ENCODE data around the gene ENOX2. TPM values are rescaled to one million over a fixed set of nuclear protein-coding genes. Genes with fewer than 3 reads are reported as not detected.

ENOX2 gene
- total and polyA plus RNA-seq, 2 experiments from 2014 or later: 8.7 to 9.0 TPM

GRCh38 chrX:130851569-130851968, 51.4 kb downstream of the ENOX2 start:
- Histone ChIP-seq H3K27ac (no peak overlapping the region), H2AFZ (no peak overlapping the region), H3K4me3 (no peak overlapping the region), H3K4me1 (ENCODE audit: insufficient read depth) (no peaks in the 10 kb centered on the region), H3K79me2 (no peaks in the 10 kb centered on the region), H3K27me3 (no peaks in the 10 kb centered on the region), H3K4me2 (no peak overlapping the region), H3K36me3 (replicated peaks; ENCODE audit: insufficient read depth, low read depth) (no peaks in the 10 kb centered on the region), H3K9me2 (replicated peaks; ENCODE audit: insufficient read depth) (no peaks in the 10 kb centered on the region), H4K20me1 (ENCODE audit: insufficient read depth, poor library complexity, severe bottlenecking) (no peaks in the 10 kb centered on the region), H3K9me3 (ENCODE audit: low read depth) (no peaks in the 10 kb centered on the region)
- WGBS (ENCODE audit: low lambda C conversion rate, missing lambda C conversion rate): 77% methylated on average over 3 of the region's 3 CpGs
- TF ChIP-seq EZH2phosphoT487 (IDR thresholded peaks at IDR 0.05; ENCODE audit: low read depth, severe bottlenecking, unreplicated experiment) (no peak), EZH2 (IDR thresholded peaks at IDR 0.05; ENCODE audit: borderline replicate concordance) (no peak), CTCF (IDR thresholded peaks at IDR 0.05; ENCODE audit: poor library complexity) (no peak)
- no peak for DNase-seq (ENCODE audit: low spot score)

DNA sequence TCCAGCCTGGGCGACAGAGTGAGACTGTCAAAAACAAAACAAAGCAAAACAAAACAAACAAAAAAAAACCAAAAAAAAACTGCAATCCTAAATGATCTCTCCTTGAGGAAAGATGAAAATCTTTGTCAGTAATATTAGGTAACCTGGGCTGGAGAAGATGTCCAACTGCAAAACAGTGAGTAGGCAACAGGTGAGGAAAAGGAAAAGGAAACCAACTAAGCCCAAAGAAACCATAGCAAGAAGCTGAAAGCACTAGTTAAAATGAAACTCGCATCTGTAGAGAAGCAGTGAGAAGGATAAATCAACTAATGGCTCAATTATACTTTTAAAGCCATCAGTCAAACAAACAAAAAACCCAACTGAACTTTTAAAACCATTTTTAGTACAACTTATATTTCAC, 54.2 kb downstream of the ENOX2 start:
- Histone ChIP-seq H3K36me3 (replicated peaks; ENCODE audit: insufficient read depth, low read depth) (no peaks in the 10 kb centered on the region), H3K79me2 (no peaks in the 10 kb centered on the region), H3K9me3 (ENCODE audit: low read depth) (no peaks in the 10 kb centered on the region), H3K27ac (no peak overlapping the region), H3K4me1 (ENCODE audit: insufficient read depth) (no peaks in the 10 kb centered on the region), H3K9me2 (replicated peaks; ENCODE audit: insufficient read depth) (no peaks in the 10 kb centered on the region), H3K4me2 (no peak overlapping the region), H3K4me3 (no peak overlapping the region), H2AFZ (no peak overlapping the region), H3K27me3 (no peaks in the 10 kb centered on the region), H4K20me1 (ENCODE audit: insufficient read depth, poor library complexity, severe bottlenecking) (no peaks in the 10 kb centered on the region)
- TF ChIP-seq EZH2phosphoT487 (IDR thresholded peaks at IDR 0.05; ENCODE audit: low read depth, severe bottlenecking, unreplicated experiment) (no peak), CTCF (IDR thresholded peaks at IDR 0.05; ENCODE audit: poor library complexity) (no peak), EZH2 (IDR thresholded peaks at IDR 0.05; ENCODE audit: borderline replicate concordance) (no peak)
- no peak for DNase-seq (ENCODE audit: low spot score)
- 67% methylated on average over 2 of the region's 2 CpGs for WGBS (ENCODE audit: low lambda C conversion rate, missing lambda C conversion rate)

DNA sequence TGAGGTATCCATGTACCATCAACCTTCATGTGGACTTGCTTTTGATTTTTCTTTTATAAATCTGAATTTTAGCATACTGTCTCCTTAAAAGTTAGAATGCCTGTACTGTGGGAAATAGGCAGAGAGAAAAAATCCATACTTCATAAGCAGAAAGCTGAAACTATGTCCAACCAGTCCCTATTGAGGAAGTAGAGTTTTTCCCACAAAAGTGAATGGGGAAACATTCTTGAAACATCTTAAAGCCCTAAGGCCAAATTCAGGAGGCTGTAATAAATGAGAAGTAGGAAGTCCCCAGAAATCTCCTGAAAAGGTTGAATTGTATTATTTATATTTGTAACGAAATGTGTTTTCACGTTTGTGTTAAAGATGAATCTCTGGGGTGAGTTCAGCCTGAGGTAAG, 56.3 kb downstream of the ENOX2 start:
- Histone ChIP-seq H3K4me3 (no peak overlapping the region), H3K9me3 (ENCODE audit: low read depth) (no peaks in the 10 kb centered on the region), H3K9me2 (replicated peaks; ENCODE audit: insufficient read depth) (no peaks in the 10 kb centered on the region), H3K4me2 (no peak overlapping the region), H4K20me1 (ENCODE audit: insufficient read depth, poor library complexity, severe bottlenecking) (no peaks in the 10 kb centered on the region), H3K27ac (no peak overlapping the region), H3K79me2 (no peaks in the 10 kb centered on the region), H3K27me3 (no peaks in the 10 kb centered on the region), H2AFZ (no peak overlapping the region), H3K4me1 (ENCODE audit: insufficient read depth) (no peaks in the 10 kb centered on the region), H3K36me3 (replicated peaks; ENCODE audit: insufficient read depth, low read depth) (no peaks in the 10 kb centered on the region)
- DNase-seq (ENCODE audit: low spot score): no peak
- 70% methylated on average over 2 of the region's 2 CpGs for WGBS (ENCODE audit: low lambda C conversion rate, missing lambda C conversion rate)
- TF ChIP-seq EZH2phosphoT487 (IDR thresholded peaks at IDR 0.05; ENCODE audit: low read depth, severe bottlenecking, unreplicated experiment) (no peak), EZH2 (IDR thresholded peaks at IDR 0.05; ENCODE audit: borderline replicate concordance) (no peak), CTCF (IDR thresholded peaks at IDR 0.05; ENCODE audit: poor library complexity) (no peak)

- H3K4me1 ChIP-seq (ENCODE audit: insufficient read depth): no peaks in the 10 kb centered on the region
- no peak overlapping the region for H3K27ac ChIP-seq
- H3K4me3 ChIP-seq: no peak overlapping the region
- H2AFZ ChIP-seq: no peak overlapping the region
- no peak for DNase-seq (ENCODE audit: low spot score)
- H4K20me1 ChIP-seq (ENCODE audit: insufficient read depth, poor library complexity, severe bottlenecking): no peaks in the 10 kb centered on the region
- no peaks in the 10 kb centered on the region for H3K27me3 ChIP-seq
- no peaks in the 10 kb centered on the region for H3K79me2 ChIP-seq
- H3K9me2 ChIP-seq (replicated peaks; ENCODE audit: insufficient read depth): no peaks in the 10 kb centered on the region
- 76% methylated on average over 3 of the region's 3 CpGs for WGBS (ENCODE audit: low lambda C conversion rate, missing lambda C conversion rate)
- H3K4me2 ChIP-seq: no peak overlapping the region
- H3K36me3 ChIP-seq (replicated peaks; ENCODE audit: insufficient read depth, low read depth): no peaks in the 10 kb centered on the region
- H3K9me3 ChIP-seq (ENCODE audit: low read depth): no peaks in the 10 kb centered on the region
- TF ChIP-seq EZH2 (IDR thresholded peaks at IDR 0.05; ENCODE audit: borderline replicate concordance): no peak
- TF ChIP-seq EZH2phosphoT487 (IDR thresholded peaks at IDR 0.05; ENCODE audit: low read depth, severe bottlenecking, unreplicated experiment): no peak
- no peak for TF ChIP-seq CTCF (IDR thresholded peaks at IDR 0.05; ENCODE audit: poor library complexity)
Measured at GRCh38 chrX:130841776-130842175, 61.2 kb downstream of the ENOX2 start.

All from hepatocyte (in vitro differentiated cells).